Neural progenitor cell (in vitro differentiated cells): ENCODE measurements around the gene HSD11B2. TPM values are rescaled to one million over a fixed set of nuclear protein-coding genes. Genes with fewer than 3 reads are reported as not detected.

Source experiments
- DNase-seq: peaks from one replicate; pipeline ENCODE4 v3.0.0-alpha.2; 2016; ENCODE audit warnings: low spot score
- H2AFZ ChIP-seq: fragments of 200-600 bp; sonication (generic); replicated peaks from 2 replicates; pipeline ENCODE4 v1.6.1; 2016; ENCODE audit warnings: antibody characterized with exemption
- H3F3A ChIP-seq: fragments of 200-600 bp; sonication (generic); 2 replicates; pipeline ENCODE4 v1.6.1; 2016; ENCODE audit warnings: antibody characterized with exemption, low read depth
- H3K27ac ChIP-seq: fragments of 200-600 bp; sonication (generic); 2 replicates; pipeline ENCODE4 v1.5.1; 2016; ENCODE audit warnings: mild to moderate bottlenecking
- H3K27me3 ChIP-seq: fragments of 200-600 bp; sonication (generic); 2 replicates; pipeline ENCODE4 v1.6.1; 2016; ENCODE audit warnings: mild to moderate bottlenecking, moderate library complexity
- H3K36me3 ChIP-seq: fragments of 200-600 bp; sonication (generic); 2 replicates; pipeline ENCODE4 v1.5.1; 2016
- H3K4me1 ChIP-seq: fragments of 200-600 bp; sonication (generic); 2 replicates; pipeline ENCODE4 v1.6.1; 2016; ENCODE audit warnings: mixed run types
- H3K4me2 ChIP-seq: fragments of 200-600 bp; sonication (generic); 2 replicates; pipeline ENCODE4 v1.6.1; 2016
- H3K4me3 ChIP-seq: fragments of 200-600 bp; sonication (generic); 2 replicates; pipeline ENCODE4 v1.5.1; 2016
- H3K79me2 ChIP-seq: fragments of 200-600 bp; sonication (generic); 2 replicates; pipeline ENCODE4 v1.6.1; 2016; ENCODE audit warnings: low read depth
- H3K9ac ChIP-seq: fragments of 200-600 bp; sonication (generic); 2 replicates; pipeline ENCODE4 v1.6.1; 2016
- H3K9me3 ChIP-seq: fragments of 200-600 bp; sonication (generic); 2 replicates; pipeline ENCODE4 v1.5.1; 2016; ENCODE audit warnings: low read depth
- H4K20me1 ChIP-seq: fragments of 200-600 bp; sonication (generic); 2 replicates; pipeline ENCODE4 v1.6.1; 2016; ENCODE audit warnings: low read depth
- H3K27ac Mint-ChIP-seq: 3 replicates; pipeline ENCODE4 v1.8.0; 2021; ENCODE audit warnings: mixed read lengths
- H3K27me3 Mint-ChIP-seq: 2 replicates; pipeline ENCODE4 v1.8.0; 2022; ENCODE audit warnings: low read depth, mild to moderate bottlenecking, inconsistent platforms, moderate library complexity, mixed read lengths; ENCODE audit not compliant: insufficient read depth
- H3K36me3 Mint-ChIP-seq: 3 replicates; pipeline ENCODE4 v1.8.0; 2021; ENCODE audit warnings: mixed read lengths
- H3K4me1 Mint-ChIP-seq: 3 replicates; pipeline ENCODE4 v1.8.0; 2021; ENCODE audit warnings: mixed read lengths
- H3K4me3 Mint-ChIP-seq: 3 replicates; pipeline ENCODE4 v1.8.0; 2021; ENCODE audit warnings: mild to moderate bottlenecking, moderate library complexity, mixed read lengths
- H3K9me3 Mint-ChIP-seq: 3 replicates; pipeline ENCODE4 v1.8.0; 2020; ENCODE audit warnings: mixed read lengths
- EZH2 ChIP-seq: fragments of 200-600 bp; sonication (generic); IDR thresholded peaks from 2 replicates; pipeline ENCODE4 v1.6.1; 2017; ENCODE audit warnings: antibody characterized with exemption, mild to moderate bottlenecking, moderate library complexity
- EZH2phosphoT487 ChIP-seq: fragments of 200-600 bp; sonication (generic); IDR thresholded peaks from 2 replicates; pipeline ENCODE4 v1.6.1; 2017; ENCODE audit warnings: antibody characterized with exemption
- total RNA-seq: library from RNA; depleted of rRNA; stranded (reverse); fragments of >200 nt; gene quantifications from 2 replicates; pipeline ENCODE4 v1.2.3, GENCODE V29; 2015; ENCODE audit warnings: low replicate concordance
- TF ChIP-seq, protein P1 (sequence below): fragments of 200-600 bp; sonication (generic); IDR thresholded peaks from 2 replicates; pipeline ENCODE4 v1.5.1; 2017; ENCODE audit warnings: antibody characterized with exemption, mild to moderate bottlenecking

The HSD11B2 gene
- total RNA-seq, 1 donor from 2014 or later = not detected

GRCh38 chr16:67466581-67466980 lies 35.7 kb downstream of the HSD11B2 start:
- Histone ChIP-seq H3K36me3 (no peaks in the 10 kb centered on the region), H3K9me3 (no peaks in the 10 kb centered on the region), H3F3A (no peaks in the 10 kb centered on the region), H4K20me1 (peaks cover 30% of the 10 kb centered on the region), H3K79me2 (peaks cover 14% of the 10 kb centered on the region), H3K4me1 (no peaks in the 10 kb centered on the region), H3K27me3 (no peaks in the 10 kb centered on the region), H3K4me2 (no peak overlapping the region), H2AFZ (no peak overlapping the region), H3K4me3 (no peak overlapping the region), H3K9ac (no peak overlapping the region), H3K27ac (no peak overlapping the region)
- Mint-ChIP-seq H3K27ac (no peak overlapping the region), H3K9me3 (no peaks in the 10 kb centered on the region), H3K36me3 (no peaks in the 10 kb centered on the region), H3K4me3 (no peak overlapping the region), H3K27me3 (peaks cover 2% of the 10 kb centered on the region), H3K4me1 (peaks cover 10% of the 10 kb centered on the region)
- no peak for DNase-seq
- TF ChIP-seq, protein P1, sequence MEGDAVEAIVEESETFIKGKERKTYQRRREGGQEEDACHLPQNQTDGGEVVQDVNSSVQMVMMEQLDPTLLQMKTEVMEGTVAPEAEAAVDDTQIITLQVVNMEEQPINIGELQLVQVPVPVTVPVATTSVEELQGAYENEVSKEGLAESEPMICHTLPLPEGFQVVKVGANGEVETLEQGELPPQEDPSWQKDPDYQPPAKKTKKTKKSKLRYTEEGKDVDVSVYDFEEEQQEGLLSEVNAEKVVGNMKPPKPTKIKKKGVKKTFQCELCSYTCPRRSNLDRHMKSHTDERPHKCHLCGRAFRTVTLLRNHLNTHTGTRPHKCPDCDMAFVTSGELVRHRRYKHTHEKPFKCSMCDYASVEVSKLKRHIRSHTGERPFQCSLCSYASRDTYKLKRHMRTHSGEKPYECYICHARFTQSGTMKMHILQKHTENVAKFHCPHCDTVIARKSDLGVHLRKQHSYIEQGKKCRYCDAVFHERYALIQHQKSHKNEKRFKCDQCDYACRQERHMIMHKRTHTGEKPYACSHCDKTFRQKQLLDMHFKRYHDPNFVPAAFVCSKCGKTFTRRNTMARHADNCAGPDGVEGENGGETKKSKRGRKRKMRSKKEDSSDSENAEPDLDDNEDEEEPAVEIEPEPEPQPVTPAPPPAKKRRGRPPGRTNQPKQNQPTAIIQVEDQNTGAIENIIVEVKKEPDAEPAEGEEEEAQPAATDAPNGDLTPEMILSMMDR = no peak
- TF ChIP-seq EZH2 (no peak), EZH2phosphoT487 (no peak)

DNA sequence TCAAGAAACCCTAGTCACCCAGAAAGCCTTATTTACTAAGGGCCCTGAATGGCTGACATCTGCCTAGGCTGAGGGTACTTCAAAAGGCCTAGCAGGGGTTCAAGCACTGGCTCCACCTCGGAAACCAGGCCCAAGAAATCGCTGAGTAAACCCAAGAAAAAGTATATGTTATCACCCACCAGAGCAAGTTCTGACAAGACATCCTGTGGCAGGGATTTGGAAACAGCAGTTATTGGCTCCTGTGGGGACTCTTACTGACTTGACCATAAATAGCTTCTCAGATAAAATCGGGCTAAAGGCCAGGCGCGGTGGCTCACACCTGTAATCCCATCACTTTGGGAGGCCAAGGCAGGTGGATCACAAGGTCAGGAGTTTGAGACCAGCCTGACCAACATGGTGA lies 37.8 kb downstream of the HSD11B2 start:
- Mint-ChIP-seq H3K27ac (no peak overlapping the region), H3K27me3 (peaks cover 2% of the 10 kb centered on the region), H3K4me1 (peaks cover 10% of the 10 kb centered on the region), H3K9me3 (no peaks in the 10 kb centered on the region), H3K36me3 (no peaks in the 10 kb centered on the region), H3K4me3 (no peak overlapping the region)
- Histone ChIP-seq H3K4me1 (no peaks in the 10 kb centered on the region), H3K9me3 (no peaks in the 10 kb centered on the region), H2AFZ (no peak overlapping the region), H3K9ac (no peak overlapping the region), H3K27me3 (no peaks in the 10 kb centered on the region), H4K20me1 (peaks cover 28% of the 10 kb centered on the region), H3K79me2 (peaks cover 14% of the 10 kb centered on the region), H3K4me2 (no peak overlapping the region), H3K36me3 (no peaks in the 10 kb centered on the region), H3K27ac (no peak overlapping the region), H3K4me3 (no peak overlapping the region), H3F3A (no peaks in the 10 kb centered on the region)
- TF ChIP-seq, protein P1 = no peak
- TF ChIP-seq EZH2 (no peak), EZH2phosphoT487 (no peak)
- DNase-seq = no peak

GRCh38 chr16:67470359-67470758 lies 39.4 kb downstream of the HSD11B2 start:
- Histone ChIP-seq H3K4me2 (no peak overlapping the region), H3F3A (no peaks in the 10 kb centered on the region)

More at GRCh38 chr16:67470359-67470758, 39.4 kb downstream of the HSD11B2 start:
- H3K9me3 ChIP-seq = no peaks in the 10 kb centered on the region
- no peaks in the 10 kb centered on the region for H3K27me3 ChIP-seq
- Mint-ChIP-seq H3K36me3 (no peaks in the 10 kb centered on the region), H3K9me3 (no peaks in the 10 kb centered on the region), H3K4me3 (no peak overlapping the region), H3K27ac (no peak overlapping the region), H3K27me3 (peaks cover 2% of the 10 kb centered on the region), H3K4me1 (peaks cover 9% of the 10 kb centered on the region)
- H4K20me1 ChIP-seq = peaks cover 28% of the 10 kb centered on the region
- no peak overlapping the region for H3K9ac ChIP-seq
- TF ChIP-seq EZH2phosphoT487 = no peak
- TF ChIP-seq, protein P1 = no peak
- H3K36me3 ChIP-seq = no peaks in the 10 kb centered on the region
- no peak for DNase-seq
- H3K27ac ChIP-seq = no peak overlapping the region
- H3K79me2 ChIP-seq = peaks cover 29% of the 10 kb centered on the region
- H3K4me3 ChIP-seq = no peak overlapping the region
- H2AFZ ChIP-seq = no peak overlapping the region
- no peaks in the 10 kb centered on the region for H3K4me1 ChIP-seq
